CD4-positive, alpha-beta T cell treated with Interleukin-21 for 1 hour (primary cell): ENCODE measurements around the gene CCR9.

ENCODE experiments used
- DNase-seq: peaks from one replicate; pipeline ENCODE4 v3.0.0-alpha.2; 2020

CCR9 gene

DNA sequence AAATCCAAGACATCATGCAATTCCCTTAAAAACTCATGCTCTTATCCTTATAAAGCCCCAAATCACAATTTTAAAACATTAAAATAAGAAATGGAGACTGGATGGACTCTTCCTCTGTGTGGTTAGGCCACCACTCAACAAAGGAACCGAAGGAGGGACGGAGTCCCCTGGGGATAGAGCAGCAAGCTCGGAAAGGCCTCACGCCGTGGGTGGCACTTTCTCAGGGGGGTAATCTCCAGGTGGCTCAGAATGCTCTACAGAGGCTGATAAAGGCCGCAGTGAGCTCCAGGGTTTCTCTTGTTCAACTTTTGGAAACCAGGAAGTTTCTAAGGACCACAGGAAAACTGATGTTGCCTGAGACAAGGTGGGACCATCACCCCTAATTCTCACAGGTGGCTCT is 23.2 kb downstream of the CCR9 start:
- DNase-seq: no peak

DNA sequence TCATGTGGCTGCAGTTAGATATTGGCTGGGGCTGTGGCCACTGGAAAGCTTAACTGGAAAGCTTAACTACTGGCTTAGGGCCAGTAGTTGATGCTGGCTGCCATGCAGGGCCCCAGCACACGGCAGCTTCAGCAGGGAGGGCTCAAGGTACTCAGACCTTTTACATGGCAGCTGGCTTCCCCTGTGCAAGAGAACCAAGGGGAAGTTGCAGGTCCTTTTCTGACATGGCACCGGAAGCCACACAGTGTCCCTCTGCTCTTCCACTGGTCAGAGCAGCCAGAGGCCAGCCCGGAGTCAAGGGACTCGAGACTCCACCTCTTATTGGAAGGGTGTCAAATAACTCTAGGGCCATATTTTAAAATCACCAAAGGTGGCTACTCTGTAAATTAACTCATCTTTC is 24.5 kb downstream of the CCR9 start:
- no peak for DNase-seq

DNA sequence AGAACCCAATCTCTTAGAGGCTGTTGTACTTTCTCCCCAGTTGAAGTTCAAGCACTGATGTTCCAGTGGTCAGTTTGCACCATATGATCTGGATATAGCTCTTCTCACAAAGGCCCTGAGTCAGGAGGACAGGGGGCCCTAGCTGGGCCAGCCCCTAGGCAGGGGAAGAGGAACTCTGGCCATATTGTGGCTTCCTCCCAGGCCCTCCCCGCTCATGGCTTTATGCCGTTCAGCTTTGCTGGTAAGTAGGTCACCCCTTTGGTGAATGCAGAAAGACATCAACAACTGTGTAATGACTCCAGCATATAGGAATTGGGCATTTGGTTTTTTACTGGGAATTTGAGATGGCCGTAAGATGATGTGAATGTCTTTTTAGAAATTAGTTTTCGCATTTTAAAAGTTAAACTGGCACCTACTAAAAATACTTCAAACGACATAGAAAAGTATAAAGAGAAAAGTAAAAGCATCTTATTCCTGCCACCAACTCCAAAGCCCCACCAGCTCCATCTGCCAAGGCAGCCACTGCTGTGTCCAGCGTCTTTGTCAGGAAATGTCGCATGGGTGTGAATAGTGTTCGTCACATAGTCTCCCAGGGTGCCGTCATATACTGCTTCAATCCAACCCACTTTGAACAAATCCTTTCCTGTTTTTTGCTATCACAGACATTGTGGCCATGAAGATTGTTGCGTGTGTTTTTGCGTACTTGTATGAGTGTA is 25.3 kb downstream of the CCR9 start:
- DNase-seq: peak; percentile 7

DNA sequence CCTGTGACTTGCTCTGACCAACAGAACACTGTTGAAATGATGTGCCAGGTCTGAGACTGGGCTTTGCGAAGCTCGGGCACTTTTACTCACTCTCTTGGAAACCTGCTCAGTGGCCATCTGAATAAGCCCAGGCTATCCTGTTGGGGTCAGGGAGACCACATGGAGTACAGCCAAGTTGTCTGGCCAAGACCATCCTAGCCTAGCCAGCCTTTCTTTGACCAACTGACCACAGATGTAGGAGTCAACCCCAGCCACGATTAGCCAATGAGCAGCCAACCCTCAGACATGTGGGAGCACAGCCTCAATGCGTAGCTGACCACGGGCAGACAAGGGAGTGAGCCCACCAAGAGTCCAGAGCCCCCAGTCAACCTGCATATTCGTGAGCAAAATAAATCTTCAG is 26.1 kb downstream of the CCR9 start:
- no peak for DNase-seq

DNA sequence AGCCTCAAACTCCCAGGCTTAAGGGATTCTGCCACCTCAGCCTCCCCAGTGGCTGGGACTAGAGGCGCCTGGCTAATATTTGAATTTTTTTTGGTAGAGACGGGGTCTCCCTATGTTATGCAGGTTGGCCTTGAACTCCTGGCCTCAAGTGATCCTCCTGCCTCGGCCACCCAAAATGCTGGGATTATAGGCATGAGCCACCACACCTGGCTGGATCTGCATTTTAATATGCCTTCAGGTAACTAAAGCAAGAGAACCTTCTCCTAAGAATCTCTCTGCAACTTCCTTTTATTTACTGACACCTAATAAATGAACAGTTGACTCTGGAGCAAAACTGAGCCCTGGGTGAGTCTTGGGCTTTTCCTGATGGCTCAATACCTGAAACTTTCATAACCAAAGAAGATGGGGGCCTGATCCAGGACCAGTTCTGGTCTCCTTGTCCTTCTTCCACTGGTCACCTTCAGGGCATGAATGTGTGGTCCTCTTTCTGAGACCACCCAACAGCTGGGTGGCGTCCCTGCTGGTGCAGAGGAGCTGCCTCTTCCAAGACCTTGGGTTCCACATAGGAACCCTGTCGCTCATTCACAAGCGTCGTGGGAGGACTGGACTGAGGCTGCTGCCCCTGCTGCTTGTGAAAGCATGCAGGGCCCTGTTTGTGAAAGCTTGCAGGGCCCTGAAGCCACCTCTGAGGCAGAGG is 28.2 kb downstream of the CCR9 start:
- DNase-seq: no peak

DNA sequence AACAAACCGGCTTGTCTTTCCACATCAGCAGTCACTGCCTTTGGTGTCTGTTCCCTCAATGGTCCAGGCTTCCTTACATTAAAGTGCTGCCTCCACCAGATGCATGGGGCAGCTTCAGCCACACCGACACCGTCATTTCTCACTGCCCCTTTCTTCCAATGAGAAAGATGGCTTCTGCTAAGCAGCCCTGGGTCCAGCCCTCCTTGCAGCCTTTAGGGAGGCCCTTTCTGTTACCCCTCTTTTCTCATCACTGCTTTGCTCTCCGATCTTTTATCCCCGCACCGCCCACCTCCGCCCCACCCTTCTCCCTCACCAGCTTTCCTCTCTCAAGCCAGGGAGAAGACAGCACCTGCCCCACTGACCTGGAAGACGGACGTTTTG is 28.7 kb downstream of the CCR9 start:
- no peak for DNase-seq

DNA sequence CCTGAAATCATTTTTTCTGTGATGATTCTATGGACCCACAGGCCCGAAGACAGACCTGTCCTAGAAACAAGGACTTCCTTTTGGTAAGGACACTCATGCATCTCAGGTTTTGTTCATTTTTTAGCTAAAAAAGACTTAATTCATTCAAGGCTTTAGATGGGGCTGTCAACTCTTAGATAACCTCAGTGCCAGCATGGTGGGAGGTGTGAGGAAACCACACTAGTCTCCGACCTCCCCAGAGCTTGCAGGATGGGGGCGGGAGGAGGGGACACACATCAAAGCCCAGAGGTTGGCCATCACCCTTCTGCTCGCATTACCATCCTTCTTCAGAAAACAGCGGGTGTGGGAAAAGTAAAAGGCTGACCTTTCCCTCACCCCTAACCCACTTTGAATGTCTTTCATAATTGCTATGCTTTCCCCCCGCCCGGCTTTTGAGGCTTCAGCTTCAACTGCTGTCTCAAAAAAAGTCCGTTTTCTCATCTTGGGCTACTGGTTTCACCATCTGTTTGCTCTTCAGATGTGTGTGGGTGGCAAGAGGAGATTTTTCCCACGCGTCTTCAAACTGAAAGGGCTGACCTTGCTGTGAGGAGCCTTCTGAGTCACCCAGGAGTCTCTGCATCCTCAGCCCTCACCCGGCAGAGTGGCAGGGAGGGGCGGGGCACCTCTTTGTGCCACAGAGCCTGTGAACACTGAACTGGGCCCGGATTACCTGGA is 29.3 kb downstream of the CCR9 start:
- peak; percentile 69 for DNase-seq

DNA sequence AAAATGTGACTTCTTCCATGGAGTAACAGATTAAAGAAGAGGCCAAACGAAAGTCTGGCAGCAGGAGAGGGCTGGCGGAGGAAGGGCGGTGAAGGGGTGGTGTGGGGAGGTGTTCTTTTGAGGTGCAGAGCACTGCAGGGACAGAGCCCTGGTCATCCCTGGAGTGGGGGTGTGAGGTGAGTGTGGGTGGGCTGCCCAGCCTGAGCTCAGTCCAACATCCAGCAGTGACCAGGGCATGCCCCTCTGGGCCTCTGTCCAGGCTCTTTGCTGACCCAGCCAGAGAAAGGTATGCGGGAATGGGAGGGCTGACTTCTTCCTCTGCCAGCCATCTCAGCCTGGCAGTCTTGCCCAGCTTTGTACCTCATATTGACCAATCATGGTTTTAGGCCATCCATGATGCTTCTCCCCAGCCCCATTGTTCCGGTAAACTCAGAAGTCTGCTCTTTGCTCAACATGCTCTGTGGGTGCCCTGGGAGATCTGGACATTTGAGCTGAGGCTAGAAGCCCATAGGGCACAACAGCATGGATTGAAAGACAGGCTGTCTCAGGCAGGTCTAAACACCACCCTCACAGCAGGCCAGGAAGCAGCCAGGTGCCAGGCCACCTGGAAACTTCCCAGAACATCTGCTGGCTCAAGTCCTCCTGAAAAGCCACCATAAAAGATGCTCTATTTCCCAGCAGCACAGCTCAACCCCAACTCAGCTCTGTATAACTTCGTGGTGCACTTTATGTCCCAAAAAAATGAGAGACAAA is 31.0 kb downstream of the CCR9 start:
- no peak for DNase-seq

DNA sequence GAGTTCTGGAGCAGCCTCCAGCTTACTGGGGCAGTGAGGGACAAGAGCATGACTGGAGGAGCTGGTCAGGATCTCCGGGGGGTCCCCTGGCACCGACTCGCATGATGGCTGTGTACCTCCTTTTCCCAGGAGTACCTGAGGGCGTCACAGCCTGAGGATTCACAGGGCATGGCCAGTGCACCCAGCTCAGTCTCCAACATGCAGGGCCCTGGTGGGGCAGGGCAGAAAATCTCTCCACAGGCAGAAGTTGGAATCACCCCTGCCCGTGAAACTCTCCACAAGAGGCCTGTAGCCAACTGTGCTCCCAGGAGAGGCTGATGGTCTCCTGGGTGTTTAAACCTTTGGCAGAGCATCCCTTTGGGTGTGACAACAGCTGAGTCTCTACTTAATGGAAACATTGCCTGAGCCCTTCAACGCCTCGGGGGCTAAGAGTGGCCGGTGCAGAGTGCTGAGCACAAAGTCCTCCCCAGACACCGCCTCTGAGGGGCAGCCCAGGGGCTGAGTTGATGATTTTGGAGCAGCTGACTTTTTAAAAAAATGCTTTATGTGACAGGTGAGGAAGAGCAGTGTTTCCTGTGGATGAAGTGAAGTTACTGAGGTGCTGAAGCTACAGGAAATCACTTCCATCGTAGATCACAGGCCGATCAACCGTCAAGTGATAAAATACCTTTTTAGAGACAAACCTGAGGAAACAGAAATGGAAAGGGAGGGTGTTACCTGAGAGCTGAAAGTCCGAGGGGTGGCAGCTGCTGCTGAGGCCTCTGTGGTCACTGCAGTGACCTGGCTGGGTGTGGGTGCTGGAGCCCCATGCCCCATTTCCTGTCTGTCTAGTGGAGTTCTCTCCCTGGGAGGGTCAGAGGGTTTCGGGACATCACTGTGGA is 35.1 kb downstream of the CCR9 start:
- no peak for DNase-seq

DNA sequence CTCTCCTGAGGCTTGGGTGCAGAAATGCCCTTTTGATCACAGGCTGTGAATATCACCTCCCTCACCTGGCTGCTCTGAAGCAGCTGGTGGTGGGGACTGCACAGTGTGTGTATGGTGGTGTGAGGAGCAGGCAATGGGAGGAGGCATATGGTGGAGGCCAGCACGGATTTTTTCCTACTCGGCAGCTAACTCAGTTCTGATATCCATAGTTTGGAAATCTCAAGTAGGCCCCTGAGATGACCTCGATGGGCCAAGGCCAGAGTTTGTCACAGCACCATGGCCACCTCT is 35.6 kb downstream of the CCR9 start:
- DNase-seq: no peak

DNA sequence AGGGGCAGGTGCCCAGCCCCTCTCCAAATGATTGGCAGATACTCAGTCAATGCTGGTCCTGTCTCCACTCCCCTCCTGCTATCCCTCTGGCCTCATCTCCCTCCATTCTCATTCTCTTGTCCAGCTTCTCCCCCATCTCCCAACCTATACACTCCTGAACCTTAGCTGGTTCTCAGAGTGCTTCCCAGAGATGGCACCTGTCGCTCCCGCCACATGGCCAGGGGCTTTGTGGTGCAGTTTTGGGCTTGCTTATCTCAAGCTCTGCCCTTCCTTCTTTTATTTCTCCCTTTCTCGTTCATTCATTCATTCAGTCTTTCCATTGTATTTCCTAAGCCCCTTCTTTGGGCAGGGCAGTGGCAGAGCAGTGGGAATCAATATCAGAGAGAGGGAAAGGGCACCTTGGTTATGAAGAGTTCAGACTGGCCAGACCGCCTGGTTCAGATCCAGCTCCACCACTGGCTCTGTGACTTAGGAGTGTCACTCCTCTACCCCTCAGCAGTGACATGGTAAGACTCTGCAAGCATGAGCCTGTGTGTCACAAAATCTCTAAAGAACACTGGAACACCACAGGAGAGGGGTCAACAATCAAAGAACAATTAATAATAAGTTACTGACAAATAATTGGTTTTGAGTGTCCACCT is 36.7 kb downstream of the CCR9 start:
- no peak for DNase-seq

DNA sequence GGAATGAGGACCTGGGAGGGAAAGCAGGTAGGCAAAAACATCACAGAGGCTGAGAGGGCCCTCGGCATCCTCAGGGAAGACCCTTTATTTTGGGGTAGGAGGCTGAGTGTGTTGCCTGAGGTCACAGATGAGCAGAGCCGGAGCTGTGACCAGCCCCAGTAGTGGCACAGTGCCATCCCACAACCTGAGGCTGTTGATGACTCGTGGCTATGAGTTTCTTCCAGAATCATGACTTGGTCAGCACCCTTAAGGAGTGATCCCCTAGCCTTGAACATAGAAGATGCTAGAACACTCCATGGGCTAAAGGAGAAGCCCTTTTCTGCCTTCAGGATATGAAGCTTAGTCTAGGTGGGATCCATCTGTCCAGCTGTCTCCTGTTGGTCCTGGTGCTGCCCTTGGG is 37.4 kb downstream of the CCR9 start:
- no peak for DNase-seq

DNA sequence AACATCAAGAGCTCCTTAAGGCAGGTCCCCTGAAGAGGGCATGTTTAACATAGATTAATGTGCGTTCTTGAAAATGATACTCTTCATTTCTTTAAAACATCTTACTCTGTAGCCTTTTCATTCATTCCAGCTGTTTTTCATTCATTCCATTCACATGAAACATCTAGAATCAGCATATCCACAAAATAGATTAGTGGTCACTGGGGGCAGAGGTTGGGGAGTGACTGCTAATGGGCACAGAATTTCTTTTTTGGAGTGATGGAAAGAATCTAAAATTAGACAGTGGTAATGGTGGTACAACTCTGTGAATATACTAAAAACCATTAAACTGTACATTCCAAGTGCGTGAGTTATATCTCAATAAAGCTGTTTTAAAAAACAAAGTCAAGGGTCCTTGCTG is 41.5 kb downstream of the CCR9 start:
- DNase-seq: no peak

DNA sequence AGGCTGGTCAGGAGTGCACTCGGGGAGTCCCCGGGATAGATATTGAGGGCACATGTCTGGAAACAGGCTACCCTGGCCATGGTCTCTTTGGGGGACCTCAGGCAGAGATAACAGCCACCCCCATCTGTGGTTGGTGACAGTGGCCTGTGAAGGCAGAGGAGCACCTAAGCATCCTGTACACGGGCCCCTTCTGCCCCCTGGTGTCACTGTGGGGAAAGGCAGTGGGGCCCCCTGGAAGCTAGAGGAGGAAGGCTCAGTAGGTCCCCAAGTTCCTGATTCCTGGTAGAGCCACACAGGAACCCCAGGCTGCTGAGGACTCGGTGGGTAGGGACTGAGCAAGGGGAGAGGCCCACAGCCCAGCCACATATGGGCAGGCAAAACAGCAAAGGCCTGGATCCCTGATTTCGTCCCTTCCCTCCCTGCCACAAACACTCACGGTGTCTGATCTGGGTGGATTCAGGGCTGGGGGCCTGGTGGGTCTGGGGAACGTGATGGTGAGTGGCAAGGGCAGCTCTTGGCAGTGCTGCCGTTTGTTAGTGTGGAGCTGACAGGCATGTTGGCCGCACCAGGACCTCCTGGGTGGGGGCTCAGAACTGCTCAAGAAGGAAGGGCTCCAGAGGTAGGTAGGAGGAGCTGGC is 42.8 kb downstream of the CCR9 start:
- DNase-seq: peak; percentile 68

DNA sequence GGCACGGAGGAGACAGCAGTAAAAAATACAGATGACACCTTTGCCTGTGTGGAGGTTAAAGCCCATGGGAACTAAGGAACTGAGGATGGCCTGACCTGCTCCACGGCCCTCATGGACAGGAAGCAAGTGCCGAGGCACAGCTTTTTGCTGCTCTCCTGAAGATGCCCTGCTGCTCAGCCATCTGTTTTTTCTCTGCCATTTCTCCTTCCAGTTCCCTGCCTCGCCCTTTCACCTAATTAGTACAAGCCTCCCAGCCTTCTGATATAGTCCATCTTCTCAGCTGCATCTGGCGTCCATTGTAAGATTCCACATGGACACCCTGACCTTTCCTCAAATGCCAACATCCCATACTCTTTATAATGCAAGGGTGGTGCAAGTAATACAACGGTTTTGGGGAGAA is 45.2 kb downstream of the CCR9 start:
- DNase-seq: no peak

DNA sequence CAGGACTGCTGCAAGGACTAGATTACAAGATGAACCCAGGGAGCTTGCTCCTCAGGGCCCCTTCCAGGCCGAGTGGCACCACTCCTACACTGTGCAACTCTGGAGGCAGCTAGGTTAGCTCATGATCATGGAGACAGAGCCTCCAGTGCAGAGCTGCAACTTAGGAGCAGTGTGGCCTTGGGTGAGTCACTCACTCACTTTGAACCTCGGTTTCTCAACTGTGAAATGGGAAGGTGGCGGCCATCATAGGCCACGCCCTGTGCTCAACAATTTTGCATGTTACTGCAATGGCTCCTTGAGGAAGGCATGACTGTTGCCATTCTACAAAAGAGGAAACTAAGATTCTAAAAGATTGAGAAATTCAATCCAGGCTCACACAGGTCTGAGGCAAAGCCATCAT is 45.8 kb downstream of the CCR9 start:
- DNase-seq: no peak

DNA sequence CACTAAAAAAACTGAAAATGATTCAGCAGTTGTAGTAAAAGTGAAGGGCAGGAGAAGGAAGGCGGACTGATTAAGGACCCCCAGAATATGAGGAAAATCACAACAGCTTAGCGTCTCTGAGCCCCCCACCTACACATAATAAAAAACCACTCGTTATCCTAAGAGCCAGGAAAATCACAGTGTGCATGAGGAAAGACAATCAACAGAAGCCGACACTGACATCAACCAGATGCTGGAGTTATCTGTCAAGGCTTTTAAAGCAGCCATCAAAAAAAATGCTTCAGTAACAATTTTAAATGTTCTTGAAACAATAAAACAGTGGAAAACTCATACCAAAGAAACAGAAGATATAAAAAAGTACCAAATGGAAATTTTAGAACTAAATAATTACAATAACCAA is 47.2 kb downstream of the CCR9 start:
- DNase-seq: no peak

DNA sequence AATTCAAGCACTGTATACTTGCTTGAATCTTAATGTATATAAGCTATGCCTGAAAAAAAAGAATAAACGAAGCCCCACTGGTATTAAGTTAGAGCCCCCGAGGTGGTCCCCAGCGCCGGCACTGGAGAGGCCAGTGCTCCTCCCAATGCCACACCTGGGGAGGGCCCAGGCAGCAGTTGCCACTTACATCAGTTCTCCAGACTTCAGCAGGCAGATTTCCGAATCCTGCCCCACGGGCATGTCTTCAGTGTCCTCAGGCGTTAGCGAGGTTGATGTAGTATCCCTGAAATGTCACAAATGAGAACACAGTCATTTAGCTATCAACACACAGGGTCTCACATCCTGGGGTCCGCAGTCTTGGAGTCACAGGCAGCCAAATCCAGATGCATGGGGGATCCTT is 49.9 kb downstream of the CCR9 start:
- DNase-seq: no peak

DNA sequence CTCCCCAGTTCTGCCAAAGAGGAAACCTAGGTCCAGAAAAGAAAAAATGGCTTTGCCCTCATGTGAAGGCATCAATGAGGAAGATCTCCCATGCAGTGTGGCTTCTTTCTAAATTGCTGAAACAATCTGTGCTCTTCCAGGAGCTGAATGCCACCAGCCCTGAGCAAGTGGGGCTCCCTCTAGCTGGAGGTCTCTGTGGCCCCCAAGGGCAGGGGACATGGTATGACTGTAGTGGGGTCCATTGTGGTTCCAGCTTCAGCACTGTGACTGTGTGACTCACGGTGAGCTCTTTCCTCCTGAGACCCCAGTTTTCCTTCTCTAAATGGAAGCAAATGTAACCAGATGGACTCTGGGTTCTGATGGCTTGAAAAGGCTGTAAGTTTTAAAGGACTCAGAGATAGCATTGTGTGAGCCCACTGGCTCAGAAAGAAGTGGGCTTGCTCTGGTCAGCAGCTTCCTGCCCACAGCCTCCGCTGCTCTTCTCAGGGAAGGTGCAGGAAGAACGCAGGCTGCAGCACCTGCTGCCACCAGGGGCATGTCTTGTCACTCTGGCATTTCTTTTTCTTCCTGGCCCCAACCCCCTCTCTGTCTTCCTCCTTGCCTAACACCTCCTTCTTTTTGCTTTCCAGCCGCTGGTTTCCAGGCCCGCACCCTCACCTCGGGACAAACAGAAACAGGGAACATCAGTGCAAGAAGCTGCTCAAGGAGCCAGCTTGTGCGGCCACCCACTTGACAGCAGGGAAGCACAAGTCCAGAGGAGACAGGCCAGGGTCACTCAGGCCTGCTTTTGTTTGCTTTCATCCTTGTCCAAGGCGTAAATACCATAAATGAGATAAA is 51.1 kb downstream of the CCR9 start:
- no peak for DNase-seq

DNA sequence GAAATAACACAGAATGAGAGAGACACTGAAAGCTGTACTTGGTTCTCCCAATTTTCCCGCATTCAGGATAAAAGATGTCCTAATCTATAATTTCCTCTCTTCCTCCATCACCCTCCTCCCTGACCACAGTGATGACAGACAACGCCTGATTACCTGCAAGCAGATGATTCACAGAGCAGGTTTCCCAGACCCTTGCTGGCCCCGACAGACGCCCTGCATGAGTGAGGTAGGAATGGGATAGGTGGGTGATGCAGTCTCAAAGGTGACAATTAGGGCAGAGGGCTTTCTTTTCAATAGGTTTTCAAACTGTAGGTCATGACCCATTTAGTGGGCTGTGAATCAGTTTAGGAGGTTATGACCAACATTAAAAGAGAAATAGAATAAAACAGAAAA is 51.7 kb downstream of the CCR9 start:
- DNase-seq: no peak

DNA sequence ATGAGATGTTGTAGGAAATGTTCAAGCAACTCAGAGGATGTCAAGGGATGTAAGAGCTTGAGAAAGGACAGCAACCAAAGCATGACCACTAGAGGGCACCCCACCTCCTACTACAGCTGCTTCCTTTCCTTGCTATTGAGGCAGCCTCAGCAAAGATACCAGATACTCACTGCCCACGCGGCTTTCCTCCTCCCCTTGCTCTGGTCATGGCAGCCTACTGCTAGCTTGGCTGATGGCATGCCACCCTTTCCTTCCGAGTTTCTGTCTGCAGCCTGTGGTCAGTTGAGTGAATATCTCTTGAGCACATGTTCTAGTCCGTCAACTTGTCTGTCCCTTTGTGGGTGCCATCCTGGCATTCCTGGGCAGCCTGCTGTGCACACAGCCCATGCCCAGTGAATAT is 52.5 kb downstream of the CCR9 start:
- DNase-seq: peak; percentile 83
